Measurements from ENCODE around the gene MCF2L2. TPM values are rescaled to one million over a fixed set of nuclear protein-coding genes. Genes with fewer than 3 reads are reported as not detected.

Gene MCF2L2
- total and polyA plus RNA-seq, 2 experiments from 2014 or later: 6.7 to 14.6 TPM

DNA sequence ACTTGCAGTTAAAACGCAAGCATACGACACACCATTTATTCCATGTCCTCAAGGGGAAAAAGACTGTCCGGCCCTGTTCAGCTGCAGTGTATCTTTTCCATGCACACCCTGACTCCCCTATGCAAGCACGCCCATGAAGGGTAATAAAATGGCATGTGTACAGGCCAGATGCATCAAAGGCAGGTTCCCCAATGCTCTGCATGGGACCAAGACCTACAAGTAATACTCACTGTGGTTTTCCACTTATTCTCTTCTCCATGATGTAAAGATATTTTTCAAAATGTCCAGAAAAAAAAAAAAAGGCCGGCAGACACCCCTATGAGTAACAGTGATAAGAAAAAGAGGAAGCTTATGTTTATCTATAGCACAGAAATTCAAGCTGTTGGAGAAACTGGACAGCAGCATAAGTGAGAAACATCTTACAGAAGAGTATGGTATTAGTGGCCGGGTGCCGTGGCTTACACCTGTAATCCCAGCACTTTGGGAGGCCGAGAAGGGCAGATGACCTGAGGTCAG lies 70.8 kb downstream of the MCF2L2 start (continued):
- TF ChIP-seq, protein P1, sequence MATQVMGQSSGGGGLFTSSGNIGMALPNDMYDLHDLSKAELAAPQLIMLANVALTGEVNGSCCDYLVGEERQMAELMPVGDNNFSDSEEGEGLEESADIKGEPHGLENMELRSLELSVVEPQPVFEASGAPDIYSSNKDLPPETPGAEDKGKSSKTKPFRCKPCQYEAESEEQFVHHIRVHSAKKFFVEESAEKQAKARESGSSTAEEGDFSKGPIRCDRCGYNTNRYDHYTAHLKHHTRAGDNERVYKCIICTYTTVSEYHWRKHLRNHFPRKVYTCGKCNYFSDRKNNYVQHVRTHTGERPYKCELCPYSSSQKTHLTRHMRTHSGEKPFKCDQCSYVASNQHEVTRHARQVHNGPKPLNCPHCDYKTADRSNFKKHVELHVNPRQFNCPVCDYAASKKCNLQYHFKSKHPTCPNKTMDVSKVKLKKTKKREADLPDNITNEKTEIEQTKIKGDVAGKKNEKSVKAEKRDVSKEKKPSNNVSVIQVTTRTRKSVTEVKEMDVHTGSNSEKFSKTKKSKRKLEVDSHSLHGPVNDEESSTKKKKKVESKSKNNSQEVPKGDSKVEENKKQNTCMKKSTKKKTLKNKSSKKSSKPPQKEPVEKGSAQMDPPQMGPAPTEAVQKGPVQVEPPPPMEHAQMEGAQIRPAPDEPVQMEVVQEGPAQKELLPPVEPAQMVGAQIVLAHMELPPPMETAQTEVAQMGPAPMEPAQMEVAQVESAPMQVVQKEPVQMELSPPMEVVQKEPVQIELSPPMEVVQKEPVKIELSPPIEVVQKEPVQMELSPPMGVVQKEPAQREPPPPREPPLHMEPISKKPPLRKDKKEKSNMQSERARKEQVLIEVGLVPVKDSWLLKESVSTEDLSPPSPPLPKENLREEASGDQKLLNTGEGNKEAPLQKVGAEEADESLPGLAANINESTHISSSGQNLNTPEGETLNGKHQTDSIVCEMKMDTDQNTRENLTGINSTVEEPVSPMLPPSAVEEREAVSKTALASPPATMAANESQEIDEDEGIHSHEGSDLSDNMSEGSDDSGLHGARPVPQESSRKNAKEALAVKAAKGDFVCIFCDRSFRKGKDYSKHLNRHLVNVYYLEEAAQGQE (IDR thresholded peaks at IDR 0.05; ENCODE audit: unreplicated experiment): no peak
- TF ChIP-seq STAT1 (IDR thresholded peaks at IDR 0.05; ENCODE audit: unreplicated experiment) (no peak), EZH2phosphoT487 (IDR thresholded peaks at IDR 0.05; ENCODE audit: unreplicated experiment) (no peak)
- TF ChIP-seq, protein P2, sequence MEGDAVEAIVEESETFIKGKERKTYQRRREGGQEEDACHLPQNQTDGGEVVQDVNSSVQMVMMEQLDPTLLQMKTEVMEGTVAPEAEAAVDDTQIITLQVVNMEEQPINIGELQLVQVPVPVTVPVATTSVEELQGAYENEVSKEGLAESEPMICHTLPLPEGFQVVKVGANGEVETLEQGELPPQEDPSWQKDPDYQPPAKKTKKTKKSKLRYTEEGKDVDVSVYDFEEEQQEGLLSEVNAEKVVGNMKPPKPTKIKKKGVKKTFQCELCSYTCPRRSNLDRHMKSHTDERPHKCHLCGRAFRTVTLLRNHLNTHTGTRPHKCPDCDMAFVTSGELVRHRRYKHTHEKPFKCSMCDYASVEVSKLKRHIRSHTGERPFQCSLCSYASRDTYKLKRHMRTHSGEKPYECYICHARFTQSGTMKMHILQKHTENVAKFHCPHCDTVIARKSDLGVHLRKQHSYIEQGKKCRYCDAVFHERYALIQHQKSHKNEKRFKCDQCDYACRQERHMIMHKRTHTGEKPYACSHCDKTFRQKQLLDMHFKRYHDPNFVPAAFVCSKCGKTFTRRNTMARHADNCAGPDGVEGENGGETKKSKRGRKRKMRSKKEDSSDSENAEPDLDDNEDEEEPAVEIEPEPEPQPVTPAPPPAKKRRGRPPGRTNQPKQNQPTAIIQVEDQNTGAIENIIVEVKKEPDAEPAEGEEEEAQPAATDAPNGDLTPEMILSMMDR (conservative IDR thresholded peaks at IDR 0.05; ENCODE audit: low read depth in 2 of 2): no peak

DNA sequence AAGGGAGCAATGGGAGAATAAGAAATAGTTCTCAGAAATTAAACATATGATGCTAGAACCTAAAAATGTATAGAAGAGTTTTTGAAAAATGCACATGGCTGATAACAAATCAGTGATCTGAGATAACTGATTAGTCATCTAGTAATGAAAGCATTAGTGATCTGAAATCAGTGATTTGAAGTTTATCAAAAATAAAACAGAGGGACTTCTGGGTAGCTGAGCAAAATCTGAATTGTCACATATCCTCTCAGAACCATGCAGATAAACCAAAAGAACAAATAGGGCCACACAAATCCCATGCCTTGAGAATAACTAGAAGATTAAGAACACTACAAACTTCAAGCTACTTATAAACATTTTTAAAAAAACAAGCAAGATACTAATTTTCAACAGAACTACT lies 71.5 kb downstream of the MCF2L2 start:
- no peaks in the 10 kb centered on the region for H3K36me3 Mint-ChIP-seq (ENCODE audit: low read depth)
- Histone ChIP-seq H3K4me2 (no peak overlapping the region), H3K27me3 (ENCODE audit: insufficient read depth) (no peaks in the 10 kb centered on the region), H3K4me3 (no peak overlapping the region), H2AFZ (no peak overlapping the region), H4K20me1 (replicated peaks; ENCODE audit: insufficient read depth) (no peaks in the 10 kb centered on the region; the same call in 1 of the 2 replicates), H3K36me3 (ENCODE audit: insufficient read depth) (peaks cover 5% of the 10 kb centered on the region; the same call in 1 of the 2 replicates), H3K9me2 (ENCODE audit: insufficient read depth) (no peaks in the 10 kb centered on the region), H3K27ac (ENCODE audit: low read depth) (no peak overlapping the region), H3K79me2 (replicated peaks; ENCODE audit: insufficient read depth) (no peaks in the 10 kb centered on the region), H3K4me1 (ENCODE audit: insufficient read depth) (0 out of 2 replicates have a peak, but pooled peaks cover 3% of the 10 kb centered on the region), H3F3A (replicated peaks; ENCODE audit: low read depth) (no peaks in the 10 kb centered on the region)
- no peaks in the 10 kb centered on the region for H3K9me3 Mint-ChIP-seq
- peaks cover 2% of the 10 kb centered on the region for H3K27me3 Mint-ChIP-seq (ENCODE audit: insufficient read depth, low read depth, poor library complexity)
- DNase-seq (ENCODE audit: low spot score): no peak
- H3K27ac Mint-ChIP-seq: no peak overlapping the region
- no peak for ATAC-seq
- peaks cover 3% of the 10 kb centered on the region; the same call in 1 of the 3 replicates for H3K4me1 Mint-ChIP-seq
- H3K4me3 Mint-ChIP-seq: no peak overlapping the region
- no peak for TF ChIP-seq EZH2phosphoT487 (IDR thresholded peaks at IDR 0.05; ENCODE audit: unreplicated experiment)
- TF ChIP-seq, protein P3, sequence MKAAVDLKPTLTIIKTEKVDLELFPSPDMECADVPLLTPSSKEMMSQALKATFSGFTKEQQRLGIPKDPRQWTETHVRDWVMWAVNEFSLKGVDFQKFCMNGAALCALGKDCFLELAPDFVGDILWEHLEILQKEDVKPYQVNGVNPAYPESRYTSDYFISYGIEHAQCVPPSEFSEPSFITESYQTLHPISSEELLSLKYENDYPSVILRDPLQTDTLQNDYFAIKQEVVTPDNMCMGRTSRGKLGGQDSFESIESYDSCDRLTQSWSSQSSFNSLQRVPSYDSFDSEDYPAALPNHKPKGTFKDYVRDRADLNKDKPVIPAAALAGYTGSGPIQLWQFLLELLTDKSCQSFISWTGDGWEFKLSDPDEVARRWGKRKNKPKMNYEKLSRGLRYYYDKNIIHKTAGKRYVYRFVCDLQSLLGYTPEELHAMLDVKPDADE (IDR thresholded peaks at IDR 0.05): no peak
- TF ChIP-seq EZH2 (IDR thresholded peaks at IDR 0.05; ENCODE audit: low read depth, unreplicated experiment): no peak
- TF ChIP-seq, protein P4, sequence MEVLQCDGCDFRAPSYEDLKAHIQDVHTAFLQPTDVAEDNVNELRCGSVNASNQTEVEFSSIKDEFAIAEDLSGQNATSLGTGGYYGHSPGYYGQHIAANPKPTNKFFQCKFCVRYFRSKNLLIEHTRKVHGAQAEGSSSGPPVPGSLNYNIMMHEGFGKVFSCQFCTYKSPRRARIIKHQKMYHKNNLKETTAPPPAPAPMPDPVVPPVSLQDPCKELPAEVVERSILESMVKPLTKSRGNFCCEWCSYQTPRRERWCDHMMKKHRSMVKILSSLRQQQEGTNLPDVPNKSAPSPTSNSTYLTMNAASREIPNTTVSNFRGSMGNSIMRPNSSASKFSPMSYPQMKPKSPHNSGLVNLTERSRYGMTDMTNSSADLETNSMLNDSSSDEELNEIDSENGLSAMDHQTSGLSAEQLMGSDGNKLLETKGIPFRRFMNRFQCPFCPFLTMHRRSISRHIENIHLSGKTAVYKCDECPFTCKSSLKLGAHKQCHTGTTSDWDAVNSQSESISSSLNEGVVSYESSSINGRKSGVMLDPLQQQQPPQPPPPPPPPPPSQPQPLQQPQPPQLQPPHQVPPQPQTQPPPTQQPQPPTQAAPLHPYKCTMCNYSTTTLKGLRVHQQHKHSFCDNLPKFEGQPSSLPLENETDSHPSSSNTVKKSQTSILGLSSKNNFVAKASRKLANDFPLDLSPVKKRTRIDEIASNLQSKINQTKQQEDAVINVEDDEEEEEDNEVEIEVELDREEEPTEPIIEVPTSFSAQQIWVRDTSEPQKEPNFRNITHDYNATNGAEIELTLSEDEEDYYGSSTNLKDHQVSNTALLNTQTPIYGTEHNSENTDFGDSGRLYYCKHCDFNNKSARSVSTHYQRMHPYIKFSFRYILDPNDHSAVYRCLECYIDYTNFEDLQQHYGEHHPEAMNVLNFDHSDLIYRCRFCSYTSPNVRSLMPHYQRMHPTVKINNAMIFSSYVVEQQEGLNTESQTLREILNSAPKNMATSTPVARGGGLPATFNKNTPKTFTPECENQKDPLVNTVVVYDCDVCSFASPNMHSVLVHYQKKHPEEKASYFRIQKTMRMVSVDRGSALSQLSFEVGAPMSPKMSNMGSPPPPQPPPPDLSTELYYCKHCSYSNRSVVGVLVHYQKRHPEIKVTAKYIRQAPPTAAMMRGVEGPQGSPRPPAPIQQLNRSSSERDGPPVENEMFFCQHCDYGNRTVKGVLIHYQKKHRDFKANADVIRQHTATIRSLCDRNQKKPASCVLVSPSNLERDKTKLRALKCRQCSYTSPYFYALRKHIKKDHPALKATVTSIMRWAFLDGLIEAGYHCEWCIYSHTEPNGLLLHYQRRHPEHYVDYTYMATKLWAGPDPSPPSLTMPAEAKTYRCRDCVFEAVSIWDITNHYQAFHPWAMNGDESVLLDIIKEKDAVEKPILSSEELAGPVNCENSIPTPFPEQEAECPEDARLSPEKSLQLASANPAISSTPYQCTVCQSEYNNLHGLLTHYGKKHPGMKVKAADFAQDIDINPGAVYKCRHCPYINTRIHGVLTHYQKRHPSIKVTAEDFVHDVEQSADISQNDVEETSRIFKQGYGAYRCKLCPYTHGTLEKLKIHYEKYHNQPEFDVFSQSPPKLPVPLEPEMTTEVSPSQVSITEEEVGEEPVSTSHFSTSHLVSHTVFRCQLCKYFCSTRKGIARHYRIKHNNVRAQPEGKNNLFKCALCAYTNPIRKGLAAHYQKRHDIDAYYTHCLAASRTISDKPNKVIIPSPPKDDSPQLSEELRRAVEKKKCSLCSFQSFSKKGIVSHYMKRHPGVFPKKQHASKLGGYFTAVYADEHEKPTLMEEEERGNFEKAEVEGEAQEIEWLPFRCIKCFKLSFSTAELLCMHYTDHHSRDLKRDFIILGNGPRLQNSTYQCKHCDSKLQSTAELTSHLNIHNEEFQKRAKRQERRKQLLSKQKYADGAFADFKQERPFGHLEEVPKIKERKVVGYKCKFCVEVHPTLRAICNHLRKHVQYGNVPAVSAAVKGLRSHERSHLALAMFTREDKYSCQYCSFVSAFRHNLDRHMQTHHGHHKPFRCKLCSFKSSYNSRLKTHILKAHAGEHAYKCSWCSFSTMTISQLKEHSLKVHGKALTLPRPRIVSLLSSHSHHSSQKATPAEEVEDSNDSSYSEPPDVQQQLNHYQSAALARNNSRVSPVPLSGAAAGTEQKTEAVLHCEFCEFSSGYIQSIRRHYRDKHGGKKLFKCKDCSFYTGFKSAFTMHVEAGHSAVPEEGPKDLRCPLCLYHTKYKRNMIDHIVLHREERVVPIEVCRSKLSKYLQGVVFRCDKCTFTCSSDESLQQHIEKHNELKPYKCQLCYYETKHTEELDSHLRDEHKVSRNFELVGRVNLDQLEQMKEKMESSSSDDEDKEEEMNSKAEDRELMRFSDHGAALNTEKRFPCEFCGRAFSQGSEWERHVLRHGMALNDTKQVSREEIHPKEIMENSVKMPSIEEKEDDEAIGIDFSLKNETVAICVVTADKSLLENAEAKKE (CRISPR knock-in tag; IDR thresholded peaks at IDR 0.05): no peak
- no peak for TF ChIP-seq STAT1 (IDR thresholded peaks at IDR 0.05; ENCODE audit: unreplicated experiment)
- no peak for TF ChIP-seq NANOG (IDR thresholded peaks at IDR 0.05; ENCODE audit: borderline replicate concordance)
- TF ChIP-seq, protein P2 (conservative IDR thresholded peaks at IDR 0.05; ENCODE audit: low read depth in 2 of 2): no peak

Data from GM23338 (cell line).